Breast epithelium (tissue), 4 donors: ENCODE data around the gene NRCAM. TPM values are rescaled to one million over a fixed set of nuclear protein-coding genes. Genes with fewer than 3 reads are reported as not detected.

Experiments used
- DNase-seq, 2 donors: peaks; one replicate each; pipeline ENCODE4 v3.0.0-alpha.2; 2019; ENCODE audit warnings: low spot score in 2 of 2
- H3K27ac ChIP-seq, 2 donors: fragments of 200-600 bp; sonication (generic) in 1 of 2; one replicate each; pipeline ENCODE4 v1.5.1; 2016 to 2019; ENCODE audit warnings: mild to moderate bottlenecking in 1 of 2
- H3K27me3 ChIP-seq, 2 donors: fragments of 200-600 bp; sonication (generic) in 1 of 2; one replicate each; pipeline versions ENCODE4 v1.5.1 to v1.6.0; 2017 to 2019; ENCODE audit warnings: control low read depth in 1 of 2, mild to moderate bottlenecking in 1 of 2
- H3K36me3 ChIP-seq: fragments of 200-600 bp; one replicate; pipeline ENCODE4 v1.5.1; 2019
- H3K4me1 ChIP-seq, 2 donors: fragments of 200-600 bp; sonication (generic); one replicate each; pipeline ENCODE4 v1.5.1; 2016 to 2019; ENCODE audit warnings: control low read depth in 1 of 2
- H3K4me3 ChIP-seq, 3 donors: fragments of 200-600 bp; sonication (generic); 1 replicate in 2 of 3; 2 replicates in 1 of 3; pipeline ENCODE4 v1.5.1; 2016 to 2019; ENCODE audit warnings: mild to moderate bottlenecking in 3 of 3, moderate library complexity in 2 of 3
- H3K9me3 ChIP-seq, 2 donors: fragments of 200-600 bp; sonication (generic) in 1 of 2; one replicate each; pipeline ENCODE4 v1.5.1; 2016 to 2019; ENCODE audit warnings: control low read depth in 1 of 2
- CTCF ChIP-seq, 3 donors: fragments of 450-650 bp; IDR thresholded peaks; one replicate each; pipeline ENCODE4 v1.5.1; 2016 to 2017; ENCODE audit warnings: antibody characterized with exemption in 3 of 3, mild to moderate bottlenecking in 3 of 3, moderate library complexity in 3 of 3
- POLR2A ChIP-seq: fragments of 450-650 bp; IDR thresholded peaks from one replicate; pipeline ENCODE4 v1.6.1; 2016; ENCODE audit warnings: antibody characterized with exemption, mild to moderate bottlenecking, moderate library complexity
- POLR2AphosphoS5 ChIP-seq, 3 donors: sonication (generic); formaldehyde crosslinking; IDR thresholded peaks; one replicate each; pipeline ENCODE4 v1.6.1; 2017; ENCODE audit warnings: antibody characterized with exemption in 3 of 3
- intact Hi-C: fragments of 100-400 bp; cut with DNase I; formaldehyde crosslinking; loops from one replicate; pipeline ENCODE4 v1.15.1; 2023; ENCODE audit warnings: low total_unique reads
- total RNA-seq, 3 donors: library from RNA; depleted of rRNA; stranded (reverse); fragments of >200 nt; gene quantifications; one replicate each; pipeline ENCODE4 v1.1.0, GENCODE V29; 2016

Gene NRCAM
- total RNA-seq, 3 donors from 2014 or later = 3.3 to 62.4 (median 4.2) TPM

- no peaks in the 10 kb centered on the region for H3K4me1 ChIP-seq
- intact Hi-C loops = no loop called here
- no peak overlapping the region for H3K4me3 ChIP-seq
- H3K9me3 ChIP-seq = no peaks in the 10 kb centered on the region
- no peak overlapping the region for H3K27ac ChIP-seq
- TF ChIP-seq POLR2AphosphoS5 (IDR thresholded peaks at IDR 0.05) (no peak), POLR2A (no peak), CTCF (IDR thresholded peaks at IDR 0.05) (no peak)
- DNase-seq = no peak
- H3K27me3 ChIP-seq = no peaks in the 10 kb centered on the region
- H3K36me3 ChIP-seq = no peaks in the 10 kb centered on the region
Observed at GRCh38 chr7:108419961-108420908, 36.0 kb downstream of the NRCAM start.

- Histone ChIP-seq H3K4me1 (no peaks in the 10 kb centered on the region), H3K9me3 (no peaks in the 10 kb centered on the region), H3K4me3 (no peak overlapping the region), H3K27me3 (no peaks in the 10 kb centered on the region), H3K36me3 (no peaks in the 10 kb centered on the region), H3K27ac (no peak overlapping the region)
- DNase-seq = no peak
- TF ChIP-seq CTCF (IDR thresholded peaks at IDR 0.05) = no peak
- no peak for TF ChIP-seq POLR2AphosphoS5 (IDR thresholded peaks at IDR 0.05)
- no peak for TF ChIP-seq POLR2A
- intact Hi-C loops = no loop called here
Observed at GRCh38 chr7:108418946-108419345, 37.3 kb downstream of the NRCAM start.

- Histone ChIP-seq H3K27ac (no peak overlapping the region), H3K4me1 (no peaks in the 10 kb centered on the region), H3K36me3 (no peaks in the 10 kb centered on the region), H3K27me3 (no peaks in the 10 kb centered on the region), H3K9me3 (no peaks in the 10 kb centered on the region), H3K4me3 (no peak overlapping the region)
- TF ChIP-seq CTCF (IDR thresholded peaks at IDR 0.05) (no peak), POLR2AphosphoS5 (IDR thresholded peaks at IDR 0.05) (no peak), POLR2A (no peak)
- no peak for DNase-seq
- intact Hi-C loops = no loop called here
Observed at GRCh38 chr7:108417926-108418325, 38.3 kb downstream of the NRCAM start.

- no peaks in the 10 kb centered on the region for H3K27me3 ChIP-seq
- DNase-seq = no peak
- no peak overlapping the region for H3K27ac ChIP-seq
- H3K4me1 ChIP-seq = no peaks in the 10 kb centered on the region
- H3K4me3 ChIP-seq = no peak overlapping the region
- H3K36me3 ChIP-seq = no peaks in the 10 kb centered on the region
- no peak for TF ChIP-seq POLR2AphosphoS5 (IDR thresholded peaks at IDR 0.05)
- no peak for TF ChIP-seq CTCF (IDR thresholded peaks at IDR 0.05)
- no peak for TF ChIP-seq POLR2A
- intact Hi-C loops = no loop called here
- no peaks in the 10 kb centered on the region for H3K9me3 ChIP-seq
Observed at GRCh38 chr7:108417144-108417543, 39.1 kb downstream of the NRCAM start.

- H3K9me3 ChIP-seq = no peaks in the 10 kb centered on the region
Observed at GRCh38 chr7:108415821-108416536, 40.3 kb downstream of the NRCAM start.

More at GRCh38 chr7:108415821-108416536, 40.3 kb downstream of the NRCAM start:
- no peaks in the 10 kb centered on the region for H3K4me1 ChIP-seq
- H3K36me3 ChIP-seq = no peaks in the 10 kb centered on the region
- H3K27me3 ChIP-seq = no peaks in the 10 kb centered on the region
- no peak for DNase-seq
- intact Hi-C loops = no loop called here
- H3K4me3 ChIP-seq = no peak overlapping the region
- H3K27ac ChIP-seq = no peak overlapping the region
- no peak for TF ChIP-seq POLR2AphosphoS5 (IDR thresholded peaks at IDR 0.05)
- TF ChIP-seq POLR2A = no peak
- no peak for TF ChIP-seq CTCF (IDR thresholded peaks at IDR 0.05)
